GM18861 (cell line): ENCODE data around the gene ZNF444.

Experiments
- ATAC-seq: cut with Tn5 transposase; IDR thresholded peaks from one replicate; pipeline ENCODE4 v1.9.1; 2021; ENCODE audit not compliant: unreplicated experiment

ZNF444 gene

GRCh38 chr19:56106993-56107392, 34.1 kb upstream of the ZNF444 start:
- ATAC-seq = no peak

DNA sequence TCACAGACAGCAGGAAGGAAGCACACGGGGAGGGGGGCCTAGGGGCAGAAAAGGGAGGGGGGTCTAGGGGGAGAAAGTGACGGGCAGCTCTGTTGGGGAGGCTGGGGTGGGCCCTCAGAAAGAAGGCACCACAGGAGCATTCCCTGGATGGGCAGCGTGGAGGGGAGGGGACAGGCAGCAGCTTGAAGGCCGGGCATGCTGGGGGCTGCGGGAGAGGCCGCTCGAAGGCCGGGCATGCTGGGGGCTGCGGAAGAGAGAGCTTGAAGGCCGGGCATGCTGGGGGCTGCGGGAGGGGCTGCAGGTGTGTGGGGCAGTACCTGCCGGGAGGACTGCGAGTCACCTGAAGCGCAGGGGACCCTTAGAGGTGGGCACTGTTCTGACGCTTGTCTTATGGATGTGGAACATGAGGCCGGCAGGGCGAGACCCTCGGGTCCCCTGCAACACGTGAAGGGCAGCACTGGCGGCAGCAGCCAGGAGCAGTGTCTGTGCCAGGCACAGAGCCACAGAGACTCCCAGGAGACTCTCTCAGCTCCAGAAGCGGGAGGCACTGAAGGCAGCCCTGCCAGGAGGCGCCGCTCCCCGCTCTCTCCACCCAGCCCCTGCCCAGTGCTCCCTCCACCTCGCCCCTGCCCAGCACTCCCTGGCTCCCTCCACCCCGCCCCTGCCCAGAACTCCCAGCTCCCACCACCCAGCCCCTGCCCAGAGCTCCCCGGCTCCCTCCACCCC, 33.3 kb upstream of the ZNF444 start:
- no peak for ATAC-seq

DNA sequence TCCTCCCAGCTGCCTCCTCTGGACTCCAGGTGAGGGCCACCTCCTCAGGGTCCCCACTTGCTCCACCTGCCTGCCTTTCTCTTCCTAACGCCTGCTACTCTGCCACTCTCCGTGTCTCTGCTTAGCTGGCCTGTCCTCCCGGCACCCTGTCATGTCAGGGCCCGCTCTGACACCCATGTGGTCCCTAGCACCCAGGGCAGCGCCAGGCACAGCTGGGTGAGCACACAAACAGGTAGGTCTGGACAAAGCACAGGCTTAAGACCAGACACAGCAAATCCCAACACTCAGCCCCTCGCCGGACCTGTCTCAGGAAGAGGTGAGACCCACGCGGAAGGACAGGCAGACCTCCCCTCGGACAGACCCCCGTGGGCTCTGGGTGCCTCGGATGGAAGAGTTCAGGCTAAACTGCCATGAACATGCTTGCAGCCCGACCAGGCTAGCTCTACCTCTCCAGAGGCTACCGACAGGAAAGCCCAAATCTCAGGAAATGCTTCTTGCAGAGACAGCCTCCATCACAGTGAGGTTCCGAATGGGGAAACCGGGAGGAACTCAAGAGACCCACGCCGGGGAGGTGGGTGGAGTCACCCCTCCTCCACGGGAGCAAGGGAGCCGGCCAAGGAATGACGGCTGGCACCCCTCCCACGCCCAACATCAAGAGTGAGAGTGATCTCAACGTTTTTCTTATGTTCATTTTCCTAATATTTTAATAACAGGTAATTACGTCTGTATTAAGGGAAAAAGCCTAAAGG, 32.5 kb upstream of the ZNF444 start:
- ATAC-seq = no peak

DNA sequence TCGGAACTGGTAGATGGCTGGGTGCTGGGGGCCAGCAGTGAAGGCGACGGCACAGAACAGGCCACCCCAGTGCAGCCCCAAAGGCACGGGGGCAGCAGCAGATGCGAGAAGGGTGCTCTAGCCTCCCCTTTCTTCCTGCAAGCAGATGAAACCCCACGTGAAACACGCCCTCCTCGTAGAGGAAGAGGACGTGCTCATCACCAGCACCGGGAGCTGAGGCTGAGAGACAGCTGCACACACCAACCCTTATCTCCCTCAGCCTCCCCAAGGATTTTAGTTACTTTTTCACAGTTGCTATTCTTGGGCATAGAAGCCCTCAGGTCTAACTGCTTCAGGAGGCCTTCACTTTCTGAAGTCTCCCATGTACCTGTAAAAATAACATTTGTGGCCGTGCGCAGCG, 31.9 kb upstream of the ZNF444 start:
- ATAC-seq = no peak

- no peak for ATAC-seq
Measured at GRCh38 chr19:56110515-56111448, 30.3 kb upstream of the ZNF444 start.

- ATAC-seq = peak; percentile 73
Measured at GRCh38 chr19:56111601-56112312, 29.3 kb upstream of the ZNF444 start.

- ATAC-seq = no peak
Measured at GRCh38 chr19:56112313-56112709, 28.8 kb upstream of the ZNF444 start.

DNA sequence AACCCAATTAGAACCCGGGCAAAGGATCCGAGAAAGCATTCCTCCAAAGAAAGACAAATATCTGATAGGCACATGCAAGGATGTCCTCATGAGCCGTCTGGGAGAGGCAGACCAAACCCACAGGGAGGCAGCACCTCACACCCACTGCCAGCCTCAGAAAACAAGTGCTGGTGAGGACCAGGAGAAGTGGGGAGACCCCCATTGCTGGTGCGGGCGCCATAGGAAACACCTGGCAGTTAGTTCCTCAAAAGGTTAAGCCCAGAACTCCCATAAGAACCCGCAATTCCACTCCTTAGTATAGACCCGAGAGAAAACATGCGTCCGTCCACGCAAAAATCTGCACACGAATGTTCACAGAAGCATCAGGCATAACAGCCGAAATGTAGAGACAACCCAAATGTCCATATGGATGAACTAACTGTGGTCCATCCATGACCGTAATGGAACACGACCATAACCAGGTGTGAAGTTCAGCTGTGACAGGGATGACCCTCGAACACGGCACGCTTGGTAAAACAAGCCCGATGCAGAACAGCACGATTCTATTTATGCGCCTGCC, 27.9 kb upstream of the ZNF444 start:
- ATAC-seq = no peak

DNA sequence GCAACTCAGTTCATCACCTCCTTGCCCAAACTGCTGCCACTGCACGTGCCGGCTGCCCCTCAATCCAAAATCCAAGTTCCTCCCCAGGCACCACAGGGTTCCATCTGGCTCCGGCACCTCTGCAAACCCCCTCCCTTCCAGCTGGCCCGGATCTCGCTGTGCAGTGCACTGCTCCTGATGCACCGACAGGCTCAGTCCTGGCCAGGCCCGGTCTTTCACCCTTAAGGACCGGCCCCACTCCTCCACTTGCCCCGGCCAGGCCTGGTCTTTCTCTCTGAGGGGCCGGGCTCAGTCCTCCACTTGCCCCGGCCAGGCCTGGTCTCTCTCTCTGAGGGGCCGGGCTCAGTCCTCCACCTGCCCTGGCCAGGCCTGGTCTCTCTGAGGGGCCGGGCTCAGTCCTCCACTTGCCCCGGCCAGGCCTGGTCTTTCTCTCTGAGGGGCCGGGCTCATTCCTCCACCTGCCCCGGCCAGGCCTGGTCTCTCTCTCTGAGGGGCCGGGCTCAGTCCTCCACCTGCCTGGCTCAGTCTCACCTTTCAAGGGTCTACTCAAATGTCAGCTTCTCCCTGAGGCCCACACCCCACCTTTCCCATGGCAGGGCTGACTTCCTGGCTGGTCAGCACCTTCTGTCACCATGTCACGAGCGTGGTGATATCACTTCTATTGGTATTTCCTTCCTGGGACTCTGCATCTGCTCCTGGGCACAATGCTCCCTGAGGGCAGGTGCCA, 26.9 kb upstream of the ZNF444 start:
- no peak for ATAC-seq

GRCh38 chr19:56114778-56115110, 26.3 kb upstream of the ZNF444 start:
- no peak for ATAC-seq

- no peak for ATAC-seq
Measured at GRCh38 chr19:56115490-56115889, 25.6 kb upstream of the ZNF444 start.

GRCh38 chr19:56116606-56117005, 24.5 kb upstream of the ZNF444 start:
- no peak for ATAC-seq

GRCh38 chr19:56117376-56117884, 23.7 kb upstream of the ZNF444 start:
- ATAC-seq = no peak

GRCh38 chr19:56117889-56118288, 23.2 kb upstream of the ZNF444 start:
- ATAC-seq = no peak

DNA sequence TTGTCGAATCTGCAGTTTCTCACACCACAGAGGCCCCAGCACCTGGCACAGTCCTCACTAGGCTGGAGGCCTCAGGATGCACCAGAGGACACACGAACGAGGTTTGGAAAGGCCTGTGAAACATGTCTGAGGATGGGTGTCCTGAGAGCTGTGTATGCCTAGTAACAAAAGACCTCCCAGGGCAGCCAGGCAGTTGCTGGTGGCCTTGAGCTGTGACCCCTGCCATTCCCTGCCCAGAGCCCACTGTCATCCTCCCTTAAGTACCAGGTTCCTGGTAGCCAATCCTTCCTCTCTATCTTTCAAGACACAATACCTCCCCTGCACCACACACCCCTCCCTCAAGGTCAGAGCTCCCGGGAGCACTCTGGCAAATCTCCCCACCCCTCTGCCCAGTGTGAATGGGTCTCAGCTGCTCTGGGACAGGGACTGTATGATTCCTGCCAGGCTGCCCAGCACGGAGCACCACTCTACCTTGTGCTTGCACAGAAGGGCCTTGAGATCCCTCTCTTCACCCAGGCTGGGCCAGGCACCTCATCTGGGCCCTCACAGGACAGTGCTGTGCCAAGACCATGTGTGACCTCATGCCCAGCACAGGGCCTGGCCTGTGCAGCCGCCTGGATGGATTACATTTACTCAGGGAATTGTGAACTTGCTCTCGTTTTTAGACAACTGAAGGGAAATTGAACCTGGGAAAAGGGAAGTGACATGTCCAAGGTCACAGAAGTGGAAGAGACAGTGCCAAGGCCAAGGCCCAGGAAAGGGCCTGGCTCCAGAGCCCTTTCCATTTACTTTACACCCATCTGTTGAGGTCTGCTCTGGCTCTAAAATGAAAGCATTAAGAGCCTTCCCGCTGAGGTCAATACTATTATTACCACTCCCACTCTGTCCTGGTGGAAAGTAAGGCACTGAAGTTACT, 22.2 kb upstream of the ZNF444 start:
- no peak for ATAC-seq

DNA sequence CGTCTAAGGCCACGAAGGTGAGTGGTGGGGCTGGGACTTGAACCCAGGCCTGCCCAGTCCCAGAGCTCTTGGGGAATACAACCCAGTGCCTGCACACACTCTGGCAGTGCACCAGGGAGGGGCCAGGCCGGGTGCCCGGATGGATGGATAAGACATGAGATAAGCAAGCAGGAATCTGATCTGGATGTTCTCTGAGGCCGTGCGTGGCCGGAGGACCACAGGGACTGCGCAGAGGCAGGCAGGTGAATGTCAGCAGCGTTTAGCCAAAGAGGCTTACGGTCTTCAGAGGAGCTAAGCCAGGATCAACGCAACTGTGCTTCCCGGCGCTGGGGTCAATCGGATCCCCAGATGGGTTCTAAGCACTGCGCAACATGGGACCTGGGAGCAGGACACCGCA, 21.5 kb upstream of the ZNF444 start:
- no peak for ATAC-seq

GRCh38 chr19:56120002-56120370, 21.1 kb upstream of the ZNF444 start:
- ATAC-seq = no peak

DNA sequence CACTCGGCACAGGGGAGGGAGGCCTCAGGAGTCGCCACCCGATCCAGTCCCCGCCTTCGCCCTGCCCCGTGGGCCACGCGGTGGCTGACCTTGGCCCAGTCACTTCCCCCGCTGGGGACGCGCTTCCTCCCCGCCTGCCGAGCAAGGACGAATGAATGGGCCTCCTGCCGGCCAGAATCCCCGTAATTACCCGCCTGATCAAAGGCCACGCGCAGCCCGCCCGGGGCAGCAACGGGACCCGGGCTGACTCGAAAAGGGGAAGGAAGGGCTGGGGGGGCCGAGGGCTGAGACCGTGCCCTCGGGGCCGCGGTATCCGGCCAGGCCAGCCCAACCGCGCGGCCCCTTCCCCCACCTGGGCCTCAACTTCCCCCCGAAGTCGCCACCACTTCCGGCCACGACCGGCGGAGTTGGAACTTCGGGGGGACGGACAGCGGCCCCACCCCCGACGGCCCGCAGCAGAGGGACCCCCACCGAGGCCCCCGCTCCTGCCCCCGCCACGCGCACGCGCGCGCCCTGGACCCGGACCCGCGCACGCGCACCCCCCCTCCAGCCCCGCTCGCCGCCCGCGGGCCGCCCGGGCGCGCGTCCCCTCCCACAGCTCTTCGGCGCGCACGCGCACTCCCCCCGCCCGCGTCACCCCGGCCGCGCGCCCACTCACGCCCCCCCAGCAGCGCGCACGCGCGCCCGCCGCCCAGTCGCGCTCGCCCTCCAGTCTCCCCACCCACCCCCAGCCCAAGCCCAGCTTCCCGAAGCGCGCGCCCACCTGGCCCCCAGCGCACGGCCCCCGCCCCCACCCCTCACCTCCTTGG, 20.5 kb upstream of the ZNF444 start:
- no peak for ATAC-seq
